PC-9 (cell line): ENCODE data around the gene TLL2. TPM values are rescaled to one million over a fixed set of nuclear protein-coding genes. Genes with fewer than 3 reads are reported as not detected.

ENCODE experiments used
- BruUV-seq: library from RNA; stranded (reverse); fragments of 400-500 nt; replicated peaks from 2 replicates; lab custom pipeline; 2021; lab: Mats Ljungman, UMichigan
- CTCF ChIA-PET: fragments of 300-600 bp; sonication (Branson Sonifier 250); formaldehyde crosslinking; loops from one replicate; lab custom pipeline; 2022; ENCODE audit warnings: antibody characterized with exemption; lab: Charles Lee
- POLR2A ChIA-PET: fragments of 300-600 bp; sonication (Branson Sonifier 250); formaldehyde crosslinking; loops from one replicate; lab custom pipeline; 2022; ENCODE audit warnings: antibody characterized with exemption; ENCODE audit not compliant: unreplicated experiment; lab: Charles Lee
- DNase-seq, 2 experiments: peaks; one replicate each; pipeline versions ENCODE4 v3.0.0 to v3.0.0-alpha.2; 2015 to 2022; ENCODE audit warnings: mixed read lengths in 1 of 2
- H2AFZ ChIP-seq: fragments of 200-600 bp; sonication (generic); 2 replicates; pipeline ENCODE4 v1.8.1; 2017; ENCODE audit warnings: antibody characterized with exemption
- H3F3A ChIP-seq: fragments of 200-600 bp; sonication (generic); 2 replicates; pipeline ENCODE4 v1.8.1; 2017; ENCODE audit warnings: antibody characterized with exemption, mild to moderate bottlenecking, low read depth; ENCODE audit not compliant: insufficient read depth
- H3K27ac ChIP-seq: fragments of 200-600 bp; sonication (generic); 2 replicates; pipeline ENCODE4 v1.6.1; 2016; ENCODE audit warnings: mixed run types
- H3K27me3 ChIP-seq: fragments of 200-600 bp; sonication (generic); 2 replicates; pipeline ENCODE4 v1.6.1; 2016; ENCODE audit warnings: low read depth, mixed run types; ENCODE audit not compliant: insufficient read depth
- H3K36me3 ChIP-seq: fragments of 200-600 bp; sonication (generic); 2 replicates; pipeline ENCODE4 v1.6.1; 2016; ENCODE audit warnings: low read depth, mixed run types
- H3K4me1 ChIP-seq: fragments of 200-600 bp; sonication (generic); replicated peaks from 2 replicates; pipeline ENCODE4 v1.6.1; 2016; ENCODE audit warnings: mixed run types; ENCODE audit not compliant: insufficient read depth
- H3K4me2 ChIP-seq: fragments of 200-600 bp; sonication (generic); 2 replicates; pipeline ENCODE4 v1.6.1; 2017; ENCODE audit warnings: mixed run types
- H3K4me3 ChIP-seq: fragments of 200-600 bp; sonication (generic); 2 replicates; pipeline ENCODE4 v1.6.1; 2016; ENCODE audit warnings: mixed run types
- H3K79me2 ChIP-seq: fragments of 200-600 bp; sonication (generic); 2 replicates; pipeline ENCODE4 v1.6.1; 2017; ENCODE audit warnings: low read depth, mixed run types
- H3K9me2 ChIP-seq: fragments of 200-600 bp; sonication (generic); 2 replicates; pipeline ENCODE4 v1.8.1; 2017; ENCODE audit warnings: mild to moderate bottlenecking; ENCODE audit not compliant: insufficient read depth
- H3K9me3 ChIP-seq: fragments of 200-600 bp; sonication (generic); 2 replicates; pipeline ENCODE4 v1.8.1; 2016; ENCODE audit warnings: low read depth; ENCODE audit not compliant: insufficient read depth
- H4K20me1 ChIP-seq: fragments of 200-600 bp; sonication (generic); 2 replicates; pipeline ENCODE4 v1.8.1; 2017; ENCODE audit not compliant: insufficient read depth
- EZH2 ChIP-seq: fragments of 200-600 bp; sonication (generic); IDR thresholded peaks from 2 replicates; pipeline ENCODE4 v1.8.0; 2017; ENCODE audit warnings: antibody characterized with exemption, low read depth
- intact Hi-C: fragments of 100-400 bp; cut with micrococcal nuclease; formaldehyde crosslinking; loops from one replicate; pipeline ENCODE4 v1.10.0; 2022; ENCODE audit not compliant: unreplicated experiment
- total RNA-seq: library from RNA; stranded (reverse); gene quantifications from 2 replicates; pipeline ENCODE4 v1.2.3, GENCODE V29; 2021
- TF ChIP-seq, protein P1 (sequence below): fragments of 200-600 bp; sonication (generic); conservative IDR thresholded peaks from 2 replicates; pipeline ENCODE4 v1.6.1; 2017; ENCODE audit warnings: mixed run types, antibody characterized with exemption, mild to moderate bottlenecking, moderate library complexity

The TLL2 gene
- total RNA-seq, 1 experiment from 2014 or later = not detected

GRCh38 chr10:96421995-96422394 is 91.7 kb downstream of the TLL2 start:
- H3K36me3 ChIP-seq = no peaks in the 10 kb centered on the region
- H3K9me2 ChIP-seq = no peaks in the 10 kb centered on the region
- no peak overlapping the region for H3K27ac ChIP-seq
- no peaks in the 10 kb centered on the region for H3K9me3 ChIP-seq
- H3K27me3 ChIP-seq = peaks cover 8% of the 10 kb centered on the region; the same call in 1 of the 2 replicates
- no peak overlapping the region for H3K4me3 ChIP-seq
- H3K79me2 ChIP-seq = no peaks in the 10 kb centered on the region
- no peak overlapping the region for H2AFZ ChIP-seq
- intact Hi-C loops = no loop called here
- no peak overlapping the region for H3K4me2 ChIP-seq
- H3K4me1 ChIP-seq = no peaks in the 10 kb centered on the region
- DNase-seq = no peak
- POLR2A ChIA-PET = interaction anchor here (0.9 kb wide), 1 partner anchor 1068 kb away, joined by 4 read pairs; no protein-coding TSS in a partner anchor
- H4K20me1 ChIP-seq = no peaks in the 10 kb centered on the region
- CTCF ChIA-PET = no interaction called here
- no peaks in the 10 kb centered on the region for H3F3A ChIP-seq
- no TSS peak for BruUV-seq
- no peak for TF ChIP-seq EZH2
- TF ChIP-seq, protein P1, sequence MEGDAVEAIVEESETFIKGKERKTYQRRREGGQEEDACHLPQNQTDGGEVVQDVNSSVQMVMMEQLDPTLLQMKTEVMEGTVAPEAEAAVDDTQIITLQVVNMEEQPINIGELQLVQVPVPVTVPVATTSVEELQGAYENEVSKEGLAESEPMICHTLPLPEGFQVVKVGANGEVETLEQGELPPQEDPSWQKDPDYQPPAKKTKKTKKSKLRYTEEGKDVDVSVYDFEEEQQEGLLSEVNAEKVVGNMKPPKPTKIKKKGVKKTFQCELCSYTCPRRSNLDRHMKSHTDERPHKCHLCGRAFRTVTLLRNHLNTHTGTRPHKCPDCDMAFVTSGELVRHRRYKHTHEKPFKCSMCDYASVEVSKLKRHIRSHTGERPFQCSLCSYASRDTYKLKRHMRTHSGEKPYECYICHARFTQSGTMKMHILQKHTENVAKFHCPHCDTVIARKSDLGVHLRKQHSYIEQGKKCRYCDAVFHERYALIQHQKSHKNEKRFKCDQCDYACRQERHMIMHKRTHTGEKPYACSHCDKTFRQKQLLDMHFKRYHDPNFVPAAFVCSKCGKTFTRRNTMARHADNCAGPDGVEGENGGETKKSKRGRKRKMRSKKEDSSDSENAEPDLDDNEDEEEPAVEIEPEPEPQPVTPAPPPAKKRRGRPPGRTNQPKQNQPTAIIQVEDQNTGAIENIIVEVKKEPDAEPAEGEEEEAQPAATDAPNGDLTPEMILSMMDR = no peak

DNA sequence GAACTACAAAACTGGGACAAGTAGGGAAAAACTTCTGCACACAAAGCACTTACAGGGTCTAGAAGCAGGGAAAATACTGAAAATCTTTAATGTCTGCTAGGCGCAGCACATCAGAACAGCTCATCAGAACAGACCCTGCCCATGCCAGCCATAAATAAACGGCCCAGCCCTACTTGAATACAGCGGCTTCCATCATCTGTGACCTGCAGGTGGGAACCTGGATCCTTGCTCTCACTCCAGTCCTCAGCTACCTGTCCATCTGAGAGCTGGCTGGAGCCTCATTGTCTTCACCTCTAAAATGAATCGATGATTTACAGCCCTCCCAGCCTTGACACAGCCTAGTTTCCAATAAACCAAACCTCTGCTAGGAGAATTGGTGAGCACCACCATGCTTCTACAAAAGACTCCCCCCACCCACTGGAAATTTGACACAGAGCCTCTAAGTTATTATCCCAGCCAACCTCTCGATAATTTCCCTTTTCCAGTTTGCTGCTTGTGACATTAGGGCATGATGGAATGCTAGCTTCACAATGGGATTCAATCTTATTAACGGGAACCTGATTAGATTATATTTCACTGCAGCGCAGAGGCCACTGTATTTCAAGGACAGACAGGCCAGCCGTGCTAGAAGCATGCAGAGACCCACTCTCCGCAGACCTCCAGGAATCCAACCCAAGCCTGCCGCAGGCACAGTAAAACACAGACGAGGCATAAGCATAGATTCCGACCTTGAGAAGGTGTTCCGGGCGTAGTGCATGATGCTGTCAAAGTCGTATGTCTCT is 93.3 kb downstream of the TLL2 start:
- no peaks in the 10 kb centered on the region for H3K79me2 ChIP-seq
- no peak overlapping the region for H3K4me2 ChIP-seq
- no peak overlapping the region for H2AFZ ChIP-seq
- POLR2A ChIA-PET = no interaction called here
- DNase-seq = no peak
- H4K20me1 ChIP-seq = no peaks in the 10 kb centered on the region
- no peaks in the 10 kb centered on the region for H3K36me3 ChIP-seq
- no peak for TF ChIP-seq EZH2
- TF ChIP-seq, protein P1 = no peak
- no peaks in the 10 kb centered on the region for H3F3A ChIP-seq
- H3K4me3 ChIP-seq = no peak overlapping the region
- BruUV-seq = no TSS peak
- CTCF ChIA-PET = no interaction called here
- H3K9me2 ChIP-seq = no peaks in the 10 kb centered on the region
- H3K9me3 ChIP-seq = no peaks in the 10 kb centered on the region
- intact Hi-C loops = no loop called here
- H3K27me3 ChIP-seq = no peaks in the 10 kb centered on the region
- H3K27ac ChIP-seq = no peak overlapping the region
- H3K4me1 ChIP-seq = no peaks in the 10 kb centered on the region

DNA sequence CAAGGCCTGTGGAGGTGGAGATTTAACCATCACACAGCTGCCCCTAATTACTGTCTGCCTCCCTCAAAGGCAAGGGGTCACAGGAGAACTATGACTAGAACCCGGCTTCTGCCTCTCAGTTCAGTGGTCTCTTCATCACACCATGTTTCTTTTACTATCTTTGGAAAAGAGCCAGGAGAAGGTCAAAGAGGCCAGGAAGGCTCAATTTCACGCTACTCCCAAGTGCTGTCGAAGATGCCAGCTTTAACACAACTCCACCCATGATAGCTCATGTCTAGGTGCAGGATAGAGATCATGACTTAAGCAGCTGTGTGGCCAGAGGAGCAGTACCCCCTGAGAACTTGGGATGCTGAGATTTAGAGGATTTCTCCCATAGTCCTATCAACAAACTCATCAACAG is 94.4 kb downstream of the TLL2 start:
- H3K27me3 ChIP-seq = no peaks in the 10 kb centered on the region
- intact Hi-C loops = no loop called here
- POLR2A ChIA-PET = no interaction called here

More for the DNA sequence above, 94.4 kb downstream of the TLL2 start:
- Histone ChIP-seq H3K79me2 (no peaks in the 10 kb centered on the region), H3K9me2 (no peaks in the 10 kb centered on the region), H3K4me1 (no peaks in the 10 kb centered on the region), H3K4me2 (no peak overlapping the region), H3K4me3 (no peak overlapping the region), H3K36me3 (no peaks in the 10 kb centered on the region), H3F3A (no peaks in the 10 kb centered on the region), H2AFZ (no peak overlapping the region), H4K20me1 (no peaks in the 10 kb centered on the region), H3K9me3 (no peaks in the 10 kb centered on the region), H3K27ac (no peak overlapping the region)
- DNase-seq = no peak
- no TSS peak for BruUV-seq
- CTCF ChIA-PET = no interaction called here
- TF ChIP-seq EZH2 = no peak
- TF ChIP-seq, protein P1 = no peak
